Adrenal gland (tissue), 5 donors: ENCODE measurements around the gene CDK6.

Experiments used
- POLR2A ChIP-seq, 2 donors: fragments of 450-650 bp; IDR thresholded peaks; one replicate each; pipeline ENCODE4 v1.6.1; 2017; ENCODE audit warnings: antibody characterized with exemption in 2 of 2, mild to moderate bottlenecking in 2 of 2, moderate library complexity in 1 of 2
- TF ChIP-seq, protein P1 (sequence below), 6 experiments: fragments of 450-650 bp in 4 of 6; fragments of 200-600 bp in 2 of 6; sonication (generic) in 1 of 6; IDR thresholded peaks; 1 replicate in 5 of 6; 2 replicates in 1 of 6; pipeline versions ENCODE4 v1.5.1 to v1.8.0; 2016 to 2021; ENCODE audit warnings: antibody characterized with exemption in 6 of 6, mild to moderate bottlenecking in 2 of 6, moderate library complexity in 1 of 6
- donor health status: DM: no; HTN: no; CAD: no.

DNA sequence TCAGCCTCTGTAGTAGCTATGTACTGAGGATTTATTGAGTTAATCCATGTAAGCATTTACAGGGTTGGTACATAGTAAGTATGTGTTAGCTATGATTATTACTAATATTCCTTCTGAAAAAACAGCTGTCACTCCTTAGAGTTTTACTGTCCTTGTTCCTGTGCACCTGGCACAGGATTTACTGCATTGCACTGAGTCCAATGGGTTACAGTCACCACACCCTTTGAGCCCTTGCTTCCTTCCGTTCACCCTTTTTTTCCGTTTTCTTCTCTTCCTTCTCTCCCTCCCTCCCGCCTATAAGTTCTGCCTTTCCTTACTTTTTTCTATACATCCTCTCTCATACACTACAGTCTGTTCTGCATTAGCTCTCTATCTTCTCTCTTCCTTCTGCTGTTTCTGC is 12.5 kb upstream of the CDK6 start:
- TF ChIP-seq, protein P1, sequence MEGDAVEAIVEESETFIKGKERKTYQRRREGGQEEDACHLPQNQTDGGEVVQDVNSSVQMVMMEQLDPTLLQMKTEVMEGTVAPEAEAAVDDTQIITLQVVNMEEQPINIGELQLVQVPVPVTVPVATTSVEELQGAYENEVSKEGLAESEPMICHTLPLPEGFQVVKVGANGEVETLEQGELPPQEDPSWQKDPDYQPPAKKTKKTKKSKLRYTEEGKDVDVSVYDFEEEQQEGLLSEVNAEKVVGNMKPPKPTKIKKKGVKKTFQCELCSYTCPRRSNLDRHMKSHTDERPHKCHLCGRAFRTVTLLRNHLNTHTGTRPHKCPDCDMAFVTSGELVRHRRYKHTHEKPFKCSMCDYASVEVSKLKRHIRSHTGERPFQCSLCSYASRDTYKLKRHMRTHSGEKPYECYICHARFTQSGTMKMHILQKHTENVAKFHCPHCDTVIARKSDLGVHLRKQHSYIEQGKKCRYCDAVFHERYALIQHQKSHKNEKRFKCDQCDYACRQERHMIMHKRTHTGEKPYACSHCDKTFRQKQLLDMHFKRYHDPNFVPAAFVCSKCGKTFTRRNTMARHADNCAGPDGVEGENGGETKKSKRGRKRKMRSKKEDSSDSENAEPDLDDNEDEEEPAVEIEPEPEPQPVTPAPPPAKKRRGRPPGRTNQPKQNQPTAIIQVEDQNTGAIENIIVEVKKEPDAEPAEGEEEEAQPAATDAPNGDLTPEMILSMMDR (IDR thresholded peaks at IDR 0.05): no peak
- no peak for TF ChIP-seq POLR2A (IDR thresholded peaks at IDR 0.05)
